Karpas-422 (cell line): Measurements from ENCODE around the gene CCR3. TPM values are rescaled to one million over a fixed set of nuclear protein-coding genes. Genes with fewer than 3 reads are reported as not detected.
A peak's percentile ranks its signal among the peaks of the same experiment; 100 is the strongest.

ENCODE experiments used
- DNase-seq: peaks from one replicate; pipeline ENCODE4 v3.0.0-alpha.2; 2015
- H2AFZ ChIP-seq: fragments of 200-600 bp; sonication (generic); 2 replicates; pipeline ENCODE4 v1.6.1; 2014; ENCODE audit warnings: antibody characterized with exemption, low read length, mixed read lengths
- H3K27ac ChIP-seq: fragments of 200-600 bp; sonication (generic); 2 replicates; pipeline ENCODE4 v1.5.1; 2014; ENCODE audit warnings: mild to moderate bottlenecking, low read length, moderate library complexity
- H3K27me3 ChIP-seq: fragments of 200-600 bp; sonication (generic); 2 replicates; pipeline ENCODE4 v1.6.1; 2014; ENCODE audit warnings: low read length, mixed read lengths
- H3K36me3 ChIP-seq: fragments of 200-600 bp; sonication (generic); 2 replicates; pipeline ENCODE4 v1.6.1; 2014; ENCODE audit warnings: low read length, mixed read lengths; ENCODE audit not compliant: insufficient read depth
- H3K4me1 ChIP-seq: fragments of 200-600 bp; sonication (generic); 2 replicates; pipeline ENCODE4 v1.6.1; 2014; ENCODE audit warnings: mild to moderate bottlenecking, low read length, mixed read lengths
- H3K4me2 ChIP-seq: fragments of 200-600 bp; sonication (generic); 2 replicates; pipeline ENCODE4 v1.6.1; 2014; ENCODE audit warnings: low read length, low read depth, mild to moderate bottlenecking; ENCODE audit not compliant: poor library complexity, severe bottlenecking
- H3K4me3 ChIP-seq: fragments of 200-600 bp; sonication (generic); 2 replicates; pipeline ENCODE4 v1.5.1; 2014; ENCODE audit warnings: mild to moderate bottlenecking, antibody characterized with exemption, low read length, mixed read lengths
- H3K79me2 ChIP-seq: fragments of 200-600 bp; sonication (generic); 2 replicates; pipeline ENCODE4 v1.6.1; 2014; ENCODE audit warnings: mild to moderate bottlenecking, low read length, mixed read lengths
- H3K9ac ChIP-seq: fragments of 200-600 bp; sonication (generic); 2 replicates; pipeline ENCODE4 v1.6.0; 2014; ENCODE audit warnings: low read length
- H3K9me2 ChIP-seq: fragments of 200-600 bp; sonication (generic), shearing (Covaris generic); replicated peaks from 2 replicates; pipeline ENCODE4 v1.6.0; 2014; ENCODE audit warnings: mild to moderate bottlenecking, low read length, moderate library complexity; ENCODE audit not compliant: insufficient read depth
- H3K9me3 ChIP-seq: fragments of 300-700, 200-600 bp; sonication (generic); 2 replicates; pipeline ENCODE4 v1.6.1; 2014; ENCODE audit warnings: low read length, mixed read lengths
- H4K20me1 ChIP-seq: fragments of 200-600 bp; sonication (generic); 2 replicates; pipeline ENCODE4 v1.6.1; 2014; ENCODE audit warnings: mild to moderate bottlenecking, antibody characterized with exemption, low read length, low read depth; ENCODE audit not compliant: insufficient read depth
- total RNA-seq: library from RNA; depleted of rRNA; stranded (reverse); fragments of >200 nt; shearing (Covaris generic); gene quantifications from 2 replicates; pipeline ENCODE4 v1.2.3, GENCODE V29; 2014; ENCODE audit warnings: low replicate concordance

The CCR3 gene
- total RNA-seq, 1 experiment from 2014 or later = not detected

GRCh38 chr3:46300461-46300789 lies 58.2 kb downstream of the CCR3 start:
- peak overlapping the region; percentile 66 for H3K4me2 ChIP-seq
- no peak overlapping the region for H3K27ac ChIP-seq
- no peaks in the 10 kb centered on the region for H3K79me2 ChIP-seq
- H3K9me3 ChIP-seq = no peaks in the 10 kb centered on the region
- no peak overlapping the region for H2AFZ ChIP-seq
- no peaks in the 10 kb centered on the region for H3K36me3 ChIP-seq
- DNase-seq = no peak
- no peaks in the 10 kb centered on the region for H3K27me3 ChIP-seq
- H4K20me1 ChIP-seq = no peaks in the 10 kb centered on the region
- peaks cover 32% of the 10 kb centered on the region for H3K4me1 ChIP-seq
- peak overlapping the region; percentile 18; the same call in 1 of the 2 replicates for H3K9ac ChIP-seq
- no peaks in the 10 kb centered on the region for H3K9me2 ChIP-seq
- H3K4me3 ChIP-seq = no peak overlapping the region

DNA sequence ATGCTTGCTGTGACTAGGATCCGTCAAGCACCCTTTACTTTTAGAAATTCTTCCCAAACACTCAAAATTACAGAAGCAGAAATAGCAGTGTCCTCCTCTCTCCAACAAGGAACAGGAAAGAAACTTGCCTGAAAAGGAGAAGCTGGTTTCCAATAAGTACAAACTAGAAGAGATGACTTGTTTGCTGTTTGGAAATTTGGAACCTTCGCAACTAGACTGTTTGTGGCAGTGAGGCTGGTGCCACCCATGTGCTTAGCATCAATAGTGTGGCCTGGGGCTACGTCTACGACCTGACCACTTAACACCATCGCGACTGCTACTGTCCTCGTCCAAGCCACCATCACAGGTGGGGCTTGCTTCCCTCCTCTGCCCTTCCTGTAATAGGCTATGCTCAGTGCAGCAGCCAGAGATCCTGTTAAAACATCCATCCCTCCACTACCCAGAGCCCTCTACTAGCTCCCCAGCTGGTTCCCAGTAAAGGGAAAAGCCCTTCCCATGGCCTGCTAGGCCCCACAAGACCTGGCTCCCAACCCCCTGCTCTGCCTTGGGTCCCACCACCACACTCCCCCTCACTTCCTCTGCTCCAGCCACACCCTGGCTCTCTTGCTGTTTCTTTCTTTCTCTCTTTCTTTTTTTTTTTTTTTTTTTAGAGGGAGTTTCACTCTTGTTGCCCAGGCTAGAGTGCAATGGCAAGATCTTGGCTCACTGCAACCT lies 59.0 kb downstream of the CCR3 start:
- no peaks in the 10 kb centered on the region for H3K9me2 ChIP-seq
- H3K9ac ChIP-seq = no peak overlapping the region
- H2AFZ ChIP-seq = no peak overlapping the region

GRCh38 chr3:46303240-46303639 lies 61.0 kb downstream of the CCR3 start:
- no peaks in the 10 kb centered on the region for H3K9me2 ChIP-seq
- H4K20me1 ChIP-seq = no peaks in the 10 kb centered on the region
- no peaks in the 10 kb centered on the region for H3K79me2 ChIP-seq
- no peak overlapping the region for H3K27ac ChIP-seq
- H3K4me1 ChIP-seq = peaks cover 28% of the 10 kb centered on the region
- H3K27me3 ChIP-seq = no peaks in the 10 kb centered on the region
- no peaks in the 10 kb centered on the region for H3K9me3 ChIP-seq
- H3K9ac ChIP-seq = no peak overlapping the region
- no peak overlapping the region for H3K4me3 ChIP-seq
- H2AFZ ChIP-seq = no peak overlapping the region
- H3K4me2 ChIP-seq = no peak overlapping the region
- DNase-seq = no peak
- no peaks in the 10 kb centered on the region for H3K36me3 ChIP-seq

More for the DNA sequence above, 59.0 kb downstream of the CCR3 start:
- no peak overlapping the region for H3K4me2 ChIP-seq
- H3K79me2 ChIP-seq = no peaks in the 10 kb centered on the region
- DNase-seq = no peak
- no peaks in the 10 kb centered on the region for H3K36me3 ChIP-seq
- no peak overlapping the region for H3K27ac ChIP-seq
- no peaks in the 10 kb centered on the region for H4K20me1 ChIP-seq
- no peaks in the 10 kb centered on the region for H3K27me3 ChIP-seq
- no peaks in the 10 kb centered on the region for H3K9me3 ChIP-seq
- no peak overlapping the region for H3K4me3 ChIP-seq
- H3K4me1 ChIP-seq = peaks cover 32% of the 10 kb centered on the region

GRCh38 chr3:46304739-46305138 lies 62.5 kb downstream of the CCR3 start:
- no peak overlapping the region for H3K9ac ChIP-seq
- H3K36me3 ChIP-seq = no peaks in the 10 kb centered on the region
- no peak overlapping the region for H3K27ac ChIP-seq
- H3K79me2 ChIP-seq = no peaks in the 10 kb centered on the region
- H3K4me1 ChIP-seq = peaks cover 13% of the 10 kb centered on the region
- no peaks in the 10 kb centered on the region for H4K20me1 ChIP-seq
- no peaks in the 10 kb centered on the region for H3K9me3 ChIP-seq
- H3K4me2 ChIP-seq = no peak overlapping the region
- no peak overlapping the region for H3K4me3 ChIP-seq
- no peak overlapping the region for H2AFZ ChIP-seq
- no peaks in the 10 kb centered on the region for H3K27me3 ChIP-seq
- DNase-seq = no peak
- H3K9me2 ChIP-seq = no peaks in the 10 kb centered on the region

DNA sequence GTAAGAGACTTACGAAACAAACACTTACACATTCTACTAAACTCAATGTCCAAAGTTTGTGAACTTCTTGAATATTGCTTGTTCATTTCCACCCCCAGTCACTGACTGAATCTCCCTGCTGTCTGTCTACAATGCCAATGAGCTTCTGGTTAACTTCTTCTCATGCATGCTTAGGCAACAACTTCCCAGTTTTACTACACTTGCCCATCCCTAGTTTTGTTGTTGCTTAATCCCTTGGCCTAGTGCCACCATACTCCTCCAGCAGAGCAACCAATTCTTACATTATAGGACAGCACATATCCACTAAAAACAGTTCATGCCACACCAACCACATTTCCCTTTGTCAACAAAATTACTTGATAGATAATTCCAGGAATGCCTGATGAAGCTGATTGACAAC lies 70.7 kb downstream of the CCR3 start:
- no peak for DNase-seq
- no peaks in the 10 kb centered on the region for H3K27me3 ChIP-seq
- no peaks in the 10 kb centered on the region for H3K79me2 ChIP-seq
- H4K20me1 ChIP-seq = no peaks in the 10 kb centered on the region
- no peaks in the 10 kb centered on the region for H3K4me1 ChIP-seq
- H3K27ac ChIP-seq = no peak overlapping the region
- no peak overlapping the region for H3K4me3 ChIP-seq
- H3K9ac ChIP-seq = no peak overlapping the region
- no peak overlapping the region for H2AFZ ChIP-seq
- no peaks in the 10 kb centered on the region for H3K9me3 ChIP-seq
- no peaks in the 10 kb centered on the region for H3K9me2 ChIP-seq
- no peak overlapping the region for H3K4me2 ChIP-seq
- H3K36me3 ChIP-seq = no peaks in the 10 kb centered on the region

DNA sequence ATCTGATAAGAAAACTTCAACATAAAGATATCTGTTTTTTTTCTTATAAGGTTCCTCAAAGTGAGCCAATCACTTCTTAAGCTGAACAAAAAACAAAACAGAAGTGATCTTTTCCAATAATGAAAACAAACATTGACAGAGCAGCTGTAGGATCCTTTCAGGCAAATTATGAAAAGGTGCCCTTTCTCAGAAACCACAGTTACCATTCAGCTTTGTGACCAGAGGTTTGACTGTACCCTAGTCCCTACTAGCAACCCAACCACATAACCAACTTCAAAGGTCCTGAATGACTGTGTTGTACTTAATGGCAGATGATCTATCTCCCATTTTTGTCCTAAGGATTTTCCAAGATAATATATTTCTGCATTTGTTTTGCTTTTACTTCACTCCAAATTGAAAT lies 72.3 kb downstream of the CCR3 start:
- Histone ChIP-seq H3K9me2 (no peaks in the 10 kb centered on the region), H3K9me3 (no peaks in the 10 kb centered on the region), H3K4me2 (no peak overlapping the region), H3K79me2 (no peaks in the 10 kb centered on the region), H3K4me1 (no peaks in the 10 kb centered on the region), H3K27me3 (no peaks in the 10 kb centered on the region), H3K27ac (no peak overlapping the region), H3K9ac (no peak overlapping the region), H3K36me3 (no peaks in the 10 kb centered on the region), H2AFZ (no peak overlapping the region), H4K20me1 (no peaks in the 10 kb centered on the region), H3K4me3 (no peak overlapping the region)
- no peak for DNase-seq

GRCh38 chr3:46316206-46316605 lies 73.9 kb downstream of the CCR3 start:
- Histone ChIP-seq H3K9me3 (no peaks in the 10 kb centered on the region), H4K20me1 (no peaks in the 10 kb centered on the region), H3K4me3 (no peak overlapping the region), H3K9me2 (no peaks in the 10 kb centered on the region), H3K36me3 (no peaks in the 10 kb centered on the region), H3K27ac (no peak overlapping the region), H3K27me3 (no peaks in the 10 kb centered on the region), H3K9ac (no peak overlapping the region), H3K4me2 (no peak overlapping the region), H2AFZ (no peak overlapping the region), H3K79me2 (no peaks in the 10 kb centered on the region), H3K4me1 (peaks cover 2% of the 10 kb centered on the region)
- DNase-seq = no peak
